ENCODE measurements around the gene REEP1.

DNA sequence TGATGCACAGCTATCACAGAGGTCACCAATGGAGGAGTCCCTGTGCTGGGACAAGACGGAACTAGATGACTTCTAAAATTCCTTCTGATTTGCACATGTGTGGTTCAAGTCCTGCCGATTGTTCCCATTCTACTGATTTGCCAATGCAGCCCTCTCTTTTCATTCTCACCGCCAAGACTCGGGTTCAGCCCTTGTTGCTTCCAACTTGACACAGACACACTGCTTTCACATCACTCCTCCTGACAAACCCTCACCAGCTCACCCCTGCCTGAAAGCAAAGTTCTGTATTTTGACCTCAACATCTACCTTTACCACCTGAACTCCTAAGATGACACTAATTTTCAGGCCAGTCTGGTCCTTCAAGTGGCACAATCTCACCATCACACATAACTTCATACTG lies 25.5 kb downstream of the REEP1 start:
- TF ChIP-seq, protein P1, sequence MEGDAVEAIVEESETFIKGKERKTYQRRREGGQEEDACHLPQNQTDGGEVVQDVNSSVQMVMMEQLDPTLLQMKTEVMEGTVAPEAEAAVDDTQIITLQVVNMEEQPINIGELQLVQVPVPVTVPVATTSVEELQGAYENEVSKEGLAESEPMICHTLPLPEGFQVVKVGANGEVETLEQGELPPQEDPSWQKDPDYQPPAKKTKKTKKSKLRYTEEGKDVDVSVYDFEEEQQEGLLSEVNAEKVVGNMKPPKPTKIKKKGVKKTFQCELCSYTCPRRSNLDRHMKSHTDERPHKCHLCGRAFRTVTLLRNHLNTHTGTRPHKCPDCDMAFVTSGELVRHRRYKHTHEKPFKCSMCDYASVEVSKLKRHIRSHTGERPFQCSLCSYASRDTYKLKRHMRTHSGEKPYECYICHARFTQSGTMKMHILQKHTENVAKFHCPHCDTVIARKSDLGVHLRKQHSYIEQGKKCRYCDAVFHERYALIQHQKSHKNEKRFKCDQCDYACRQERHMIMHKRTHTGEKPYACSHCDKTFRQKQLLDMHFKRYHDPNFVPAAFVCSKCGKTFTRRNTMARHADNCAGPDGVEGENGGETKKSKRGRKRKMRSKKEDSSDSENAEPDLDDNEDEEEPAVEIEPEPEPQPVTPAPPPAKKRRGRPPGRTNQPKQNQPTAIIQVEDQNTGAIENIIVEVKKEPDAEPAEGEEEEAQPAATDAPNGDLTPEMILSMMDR (IDR thresholded peaks at IDR 0.05; ENCODE audit: poor library complexity), result no peak
- TF ChIP-seq EZH2phosphoT487 (IDR thresholded peaks at IDR 0.05; ENCODE audit: low read depth, severe bottlenecking, unreplicated experiment) (no peak), EZH2 (IDR thresholded peaks at IDR 0.05; ENCODE audit: borderline replicate concordance) (no peak)

Measured in hepatocyte (in vitro differentiated cells).